Measurements from ENCODE around the gene CACNA1B. TPM values are rescaled to one million over a fixed set of nuclear protein-coding genes. Genes with fewer than 3 reads are reported as not detected.

Gene CACNA1B
- total and polyA plus RNA-seq, 3 donors from 2014 or later, result 7.6 to 15.7 (median 11.0) TPM

DNA sequence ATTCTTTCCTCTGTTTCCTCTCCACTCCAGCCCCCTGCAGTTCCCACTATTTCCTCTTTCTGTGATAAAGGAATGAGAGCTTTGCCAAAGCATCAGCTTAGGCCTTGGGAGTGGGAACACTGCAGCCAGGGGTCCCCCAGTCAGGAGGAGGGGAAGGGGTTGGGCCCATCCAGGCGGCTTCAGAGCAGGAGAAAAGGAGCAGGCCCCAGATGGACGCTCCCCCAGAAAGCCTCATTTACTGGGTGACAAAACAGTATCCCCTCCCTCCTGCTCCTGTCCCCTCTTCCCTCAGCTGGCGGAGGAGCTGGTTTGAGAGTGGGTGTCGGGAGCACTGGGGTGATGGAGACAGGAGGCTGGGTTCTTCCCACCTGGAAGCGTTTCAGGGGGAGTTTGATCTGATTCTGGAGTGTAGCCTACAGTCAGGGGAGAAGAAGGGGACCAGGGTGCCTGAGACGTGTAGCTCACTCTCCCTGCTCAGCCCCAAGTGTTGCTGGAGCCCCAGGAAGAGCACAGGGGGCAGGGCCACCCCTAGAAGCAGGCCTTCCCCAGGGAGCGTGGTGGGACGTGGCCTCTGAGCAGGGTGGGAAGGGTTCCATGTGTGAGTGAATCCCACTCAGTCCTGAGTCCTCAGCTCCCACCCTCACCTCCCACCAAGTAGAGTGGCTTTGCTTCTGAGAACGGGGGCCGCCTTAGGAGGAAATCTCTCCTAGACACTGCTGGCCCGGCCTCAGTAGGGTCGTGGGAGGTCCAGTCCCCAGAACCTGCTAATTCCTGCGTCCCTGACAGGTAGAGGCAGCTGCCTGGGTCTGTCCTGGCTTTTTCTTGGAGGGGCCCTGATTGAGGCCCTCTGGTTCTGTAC lies 173.1 kb downstream of the CACNA1B start:
- intact Hi-C loops (cut with DNase I; ENCODE audit: low total_unique reads), result no loop called here
- DNase-seq, result peak; percentile 6
- TF ChIP-seq, protein P1, sequence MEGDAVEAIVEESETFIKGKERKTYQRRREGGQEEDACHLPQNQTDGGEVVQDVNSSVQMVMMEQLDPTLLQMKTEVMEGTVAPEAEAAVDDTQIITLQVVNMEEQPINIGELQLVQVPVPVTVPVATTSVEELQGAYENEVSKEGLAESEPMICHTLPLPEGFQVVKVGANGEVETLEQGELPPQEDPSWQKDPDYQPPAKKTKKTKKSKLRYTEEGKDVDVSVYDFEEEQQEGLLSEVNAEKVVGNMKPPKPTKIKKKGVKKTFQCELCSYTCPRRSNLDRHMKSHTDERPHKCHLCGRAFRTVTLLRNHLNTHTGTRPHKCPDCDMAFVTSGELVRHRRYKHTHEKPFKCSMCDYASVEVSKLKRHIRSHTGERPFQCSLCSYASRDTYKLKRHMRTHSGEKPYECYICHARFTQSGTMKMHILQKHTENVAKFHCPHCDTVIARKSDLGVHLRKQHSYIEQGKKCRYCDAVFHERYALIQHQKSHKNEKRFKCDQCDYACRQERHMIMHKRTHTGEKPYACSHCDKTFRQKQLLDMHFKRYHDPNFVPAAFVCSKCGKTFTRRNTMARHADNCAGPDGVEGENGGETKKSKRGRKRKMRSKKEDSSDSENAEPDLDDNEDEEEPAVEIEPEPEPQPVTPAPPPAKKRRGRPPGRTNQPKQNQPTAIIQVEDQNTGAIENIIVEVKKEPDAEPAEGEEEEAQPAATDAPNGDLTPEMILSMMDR (IDR thresholded peaks at IDR 0.05), result no peak
- no peak for TF ChIP-seq POLR2A (IDR thresholded peaks at IDR 0.05)
- Histone ChIP-seq H3K27me3 (no peaks in the 10 kb centered on the region), H3K4me3 (no peak overlapping the region), H3K27ac (no peak overlapping the region), H3K36me3 (ENCODE audit: low read depth, missing control alignments) (no peaks in the 10 kb centered on the region), H3K9me3 (no peaks in the 10 kb centered on the region), H3K4me1 (no peaks in the 10 kb centered on the region)
- 81 to 84% methylated on average over 10 to 13 of the region's 13 CpGs for WGBS, 2 donors

DNA sequence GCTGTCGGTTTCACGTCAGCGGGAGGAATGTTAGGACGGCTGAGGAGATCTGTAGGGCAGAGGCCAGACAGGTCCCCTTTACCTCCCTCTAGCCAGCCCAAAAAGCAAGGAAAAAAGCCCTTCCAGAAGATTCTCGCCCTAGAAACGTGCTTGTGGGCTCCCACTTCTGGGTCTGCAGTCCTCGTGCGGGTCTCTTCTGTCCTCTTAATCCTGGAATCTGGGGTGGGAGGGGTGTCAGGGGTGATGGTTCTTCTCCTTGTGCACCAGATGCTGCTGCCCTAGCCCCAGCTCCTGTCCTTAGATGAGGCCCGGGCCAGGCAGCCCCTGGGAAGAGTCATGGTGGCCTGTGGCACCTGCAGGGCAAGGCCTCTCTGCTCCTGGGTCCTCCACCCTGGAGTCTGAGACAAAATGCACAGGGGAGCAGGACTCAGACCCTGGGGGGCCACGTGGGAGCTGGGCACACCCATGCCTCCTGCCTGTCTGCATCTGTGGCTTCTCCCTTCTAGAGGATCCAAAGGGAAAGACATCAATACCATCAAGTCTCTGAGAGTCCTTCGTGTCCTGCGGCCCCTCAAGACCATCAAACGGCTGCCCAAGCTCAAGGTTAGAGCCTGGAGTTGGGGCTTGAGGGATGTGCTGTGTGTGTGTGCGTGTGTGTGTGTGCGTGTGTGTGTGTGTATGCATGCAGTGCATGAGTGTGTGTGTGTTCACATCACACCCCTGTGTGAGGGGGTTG lies 174.2 kb downstream of the CACNA1B start:
- TF ChIP-seq, protein P1 (IDR thresholded peaks at IDR 0.05), result no peak
- no peak for TF ChIP-seq POLR2A (IDR thresholded peaks at IDR 0.05)
- Histone ChIP-seq H3K4me1 (no peaks in the 10 kb centered on the region), H3K9me3 (no peaks in the 10 kb centered on the region), H3K4me3 (no peak overlapping the region), H3K27me3 (no peaks in the 10 kb centered on the region), H3K27ac (no peak overlapping the region), H3K36me3 (ENCODE audit: low read depth, missing control alignments) (no peaks in the 10 kb centered on the region)
- peak; percentile 4 for DNase-seq
- WGBS, 2 donors, result 82 to 88% methylated on average over 8 to 15 of the region's 15 CpGs
- intact Hi-C loops (cut with DNase I; ENCODE audit: low total_unique reads), result no loop called here

DNA sequence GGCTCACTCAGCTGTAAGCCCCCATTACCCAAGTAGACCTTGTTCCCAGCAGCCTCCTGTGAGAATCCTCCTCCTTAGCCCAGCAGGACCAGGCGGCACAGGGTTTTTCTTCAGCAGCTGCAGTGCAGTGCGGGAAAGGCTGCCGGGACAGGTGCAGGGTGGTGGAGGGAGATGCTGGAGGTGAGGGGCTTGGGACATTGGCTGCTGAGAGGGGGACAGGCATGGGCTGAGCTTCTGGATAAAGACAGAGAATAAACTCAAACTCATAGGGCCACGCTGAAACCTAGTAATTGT lies 174.7 kb downstream of the CACNA1B start:
- Histone ChIP-seq H3K36me3 (ENCODE audit: low read depth, missing control alignments) (no peaks in the 10 kb centered on the region), H3K27ac (no peak overlapping the region), H3K27me3 (no peaks in the 10 kb centered on the region), H3K4me3 (no peak overlapping the region), H3K9me3 (no peaks in the 10 kb centered on the region), H3K4me1 (no peaks in the 10 kb centered on the region)
- intact Hi-C loops (cut with DNase I; ENCODE audit: low total_unique reads), result no loop called here
- no peak for TF ChIP-seq POLR2A (IDR thresholded peaks at IDR 0.05)
- TF ChIP-seq, protein P1 (IDR thresholded peaks at IDR 0.05), result no peak
- WGBS, 2 donors, result 93 to 96% methylated on average over 4 of the region's 4 CpGs
- peak; percentile 6 for DNase-seq

- H3K27ac ChIP-seq, result no peak overlapping the region
- 88 to 89% methylated on average over 12 of the region's 12 CpGs for WGBS, 2 donors
- no peaks in the 10 kb centered on the region for H3K4me1 ChIP-seq
- H3K27me3 ChIP-seq, result no peaks in the 10 kb centered on the region
- no peaks in the 10 kb centered on the region for H3K36me3 ChIP-seq (ENCODE audit: low read depth, missing control alignments)
- TF ChIP-seq, protein P1 (IDR thresholded peaks at IDR 0.05), result no peak
- no peak for TF ChIP-seq POLR2A (IDR thresholded peaks at IDR 0.05)
- DNase-seq, result no peak
- intact Hi-C loops (cut with DNase I; ENCODE audit: low total_unique reads), result no loop called here
- H3K4me3 ChIP-seq, result no peak overlapping the region
- no peaks in the 10 kb centered on the region for H3K9me3 ChIP-seq
Observed at GRCh38 chr9:138052635-138053320, 175.2 kb downstream of the CACNA1B start.

All from testis (tissue), 3 donors.